GM11168 (cell line): Measurements from ENCODE around the gene MMP28.

ENCODE experiments used
- in situ Hi-C: fragments of 300-500 bp; cut with MboI; formaldehyde crosslinking; loops from one replicate; pipeline ENCODE4 v1.12.0; 2022; ENCODE audit warnings: low sequenced_read_pairs; ENCODE audit not compliant: unreplicated experiment

MMP28 gene

DNA sequence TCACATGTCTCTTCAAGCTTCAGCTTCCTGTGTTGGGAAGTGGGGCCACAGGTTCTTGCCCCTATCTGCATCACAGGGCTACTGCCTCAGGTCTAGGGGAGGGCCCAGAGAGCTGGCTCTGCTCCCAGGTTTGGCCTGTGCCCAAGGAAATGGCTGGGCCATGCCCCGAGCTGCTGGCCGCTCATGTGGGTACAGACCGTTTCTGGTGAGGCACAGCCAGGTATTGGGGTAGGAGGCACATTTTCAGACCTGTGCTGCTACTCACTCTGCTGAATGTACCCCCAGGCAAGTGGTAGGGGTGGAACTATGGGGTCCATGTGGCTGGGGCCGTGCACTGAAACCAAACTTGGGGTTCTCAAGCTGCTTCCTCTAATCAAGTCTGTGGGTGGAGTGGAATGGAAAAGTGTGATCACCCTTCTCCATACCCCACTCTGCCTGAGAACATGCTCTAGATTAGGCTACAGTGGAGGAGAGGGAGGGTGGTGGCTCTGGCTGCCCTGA, 47.0 kb downstream of the MMP28 start:
- in situ Hi-C loops = loop anchor here (10.0 to 25.0 kb wide), 2 partner anchors 134 to 586 kb away; no protein-coding TSS in a partner anchor

DNA sequence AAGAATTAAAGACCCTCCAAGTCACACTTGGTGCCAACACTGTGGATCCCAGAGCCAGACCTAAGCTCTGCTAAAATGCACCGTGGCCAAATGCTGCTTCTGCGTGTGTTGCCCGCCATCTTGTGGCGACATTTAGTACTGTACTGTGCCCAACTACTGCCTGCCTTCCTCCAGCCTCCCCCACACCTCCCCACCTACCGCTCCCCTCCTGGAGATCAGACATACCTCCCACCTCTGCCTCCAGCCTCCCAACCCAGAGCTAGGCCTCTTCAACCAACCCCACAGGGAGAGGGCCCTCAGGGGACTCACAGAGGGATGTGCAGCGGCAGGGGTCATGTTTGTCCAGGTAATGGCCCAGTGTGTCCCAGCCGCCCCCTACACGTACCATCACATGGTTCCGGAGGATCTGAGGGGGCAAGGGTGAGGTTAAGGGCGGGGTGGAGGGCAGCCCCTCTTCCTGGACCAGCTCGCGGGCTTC, 47.9 kb downstream of the MMP28 start:
- in situ Hi-C loops = loop anchor here (10.0 to 25.0 kb wide), 2 partner anchors 133 to 585 kb away; no protein-coding TSS in a partner anchor

DNA sequence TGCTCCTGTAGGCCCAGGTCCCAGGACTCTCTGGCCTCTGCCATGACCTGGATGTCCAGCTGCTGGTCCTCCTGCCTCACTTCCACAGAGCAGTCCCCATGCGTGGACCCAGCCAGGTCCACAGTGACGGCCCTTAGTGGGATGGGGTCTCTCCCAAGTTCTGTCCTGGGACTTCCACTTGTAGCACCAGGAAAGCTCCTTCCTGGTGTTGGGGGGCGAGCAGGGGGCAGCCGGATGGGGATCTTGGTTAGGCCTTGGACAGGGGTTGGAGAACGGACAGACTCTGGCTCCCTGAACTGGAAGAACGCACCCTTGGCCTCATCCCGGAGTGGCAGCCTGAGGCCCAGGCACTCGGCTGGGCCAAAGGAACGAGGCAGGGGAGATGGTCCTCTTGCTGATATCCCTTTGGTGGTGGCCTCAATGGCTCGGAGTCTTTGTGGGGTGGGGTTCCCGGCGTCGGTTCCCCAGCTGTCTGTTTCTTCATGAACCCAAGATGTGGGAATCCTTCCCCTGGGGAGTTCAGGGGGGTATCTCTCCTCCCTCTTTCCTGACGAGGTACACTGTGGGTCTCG, 49.6 kb downstream of the MMP28 start:
- in situ Hi-C loops = loop anchor here (10.0 to 25.0 kb wide), 2 partner anchors 131 to 584 kb away; no protein-coding TSS in a partner anchor

DNA sequence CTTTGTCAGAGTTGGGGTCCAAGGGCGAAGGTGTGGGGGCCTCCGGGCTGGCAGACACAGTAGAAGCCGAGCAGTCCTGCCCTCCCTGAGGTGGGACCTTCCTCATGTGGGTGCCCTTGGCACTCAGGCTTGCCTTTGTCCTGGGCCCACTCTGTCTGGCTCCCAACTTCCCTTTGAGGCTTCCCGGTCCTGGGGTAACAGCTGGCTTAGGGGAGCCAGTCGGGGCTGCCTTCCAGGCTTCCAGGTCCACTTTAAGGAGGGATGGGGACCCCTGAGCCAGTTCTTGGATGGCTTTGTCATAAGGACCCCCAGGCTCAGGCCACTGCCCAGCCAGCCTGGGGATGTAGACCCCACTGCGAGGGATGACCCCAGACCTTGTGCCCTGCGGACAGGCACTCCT, 50.2 kb downstream of the MMP28 start:
- in situ Hi-C loops = loop anchor here (10.0 to 25.0 kb wide), 2 partner anchors 130 to 583 kb away; no protein-coding TSS in a partner anchor

DNA sequence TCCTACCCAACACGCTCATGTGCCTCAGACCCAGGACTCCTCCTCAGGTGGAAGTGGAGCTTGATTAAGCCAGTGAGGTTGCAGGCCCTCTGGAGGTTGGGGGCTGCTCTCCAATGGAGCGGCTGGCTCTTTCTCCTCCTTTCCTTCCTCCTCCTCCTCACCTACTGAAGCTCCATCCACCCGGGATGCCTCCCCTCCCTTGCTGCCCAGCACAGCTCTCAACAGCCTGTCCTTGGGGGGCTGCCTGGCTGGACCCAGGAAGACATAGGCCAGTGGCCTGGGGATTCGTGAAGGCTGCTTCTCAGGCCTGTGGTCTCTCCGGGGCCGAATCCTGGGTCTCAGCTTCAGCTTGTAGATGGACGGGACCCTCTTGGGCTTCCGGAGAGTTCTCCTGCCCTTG, 50.6 kb downstream of the MMP28 start:
- in situ Hi-C loops = loop anchor here (10.0 to 25.0 kb wide), 2 partner anchors 130 to 583 kb away; no protein-coding TSS in a partner anchor

DNA sequence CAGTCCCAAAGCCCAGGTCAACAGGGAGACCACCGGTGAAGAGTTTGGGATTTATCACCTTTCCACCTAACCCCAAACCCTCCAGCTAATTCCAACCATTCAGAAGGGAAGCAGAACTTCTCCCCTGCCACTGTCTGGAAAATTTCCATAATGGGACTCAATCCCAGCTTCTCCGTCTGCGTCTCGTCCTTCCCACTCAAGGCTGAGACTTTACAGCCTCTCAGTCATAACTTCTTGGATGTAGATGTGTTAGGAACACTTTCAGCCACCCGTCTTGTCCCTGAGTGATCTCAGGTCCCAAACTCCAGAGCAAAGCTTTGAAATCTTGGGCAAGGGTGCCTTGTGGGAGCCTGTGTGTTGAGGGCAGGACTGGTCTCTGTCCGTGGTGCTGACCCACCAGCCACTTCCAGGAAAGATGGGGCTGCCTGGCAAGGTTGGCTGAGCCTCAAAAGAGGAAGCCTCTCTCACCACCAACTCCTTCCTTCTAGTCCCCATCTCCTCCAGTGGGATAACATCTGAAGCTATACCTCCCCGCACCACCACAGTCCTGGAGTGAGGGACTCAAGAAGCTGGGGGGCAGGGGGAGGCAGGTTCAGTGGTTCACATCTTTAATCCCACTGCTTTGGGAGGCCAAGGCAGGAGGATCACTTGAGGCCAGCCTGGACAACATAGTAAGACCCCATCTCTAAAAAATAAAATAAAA, 51.7 kb downstream of the MMP28 start:
- in situ Hi-C loops = loop anchor here (10.0 to 25.0 kb wide), 2 partner anchors 129 to 581 kb away; no protein-coding TSS in a partner anchor

DNA sequence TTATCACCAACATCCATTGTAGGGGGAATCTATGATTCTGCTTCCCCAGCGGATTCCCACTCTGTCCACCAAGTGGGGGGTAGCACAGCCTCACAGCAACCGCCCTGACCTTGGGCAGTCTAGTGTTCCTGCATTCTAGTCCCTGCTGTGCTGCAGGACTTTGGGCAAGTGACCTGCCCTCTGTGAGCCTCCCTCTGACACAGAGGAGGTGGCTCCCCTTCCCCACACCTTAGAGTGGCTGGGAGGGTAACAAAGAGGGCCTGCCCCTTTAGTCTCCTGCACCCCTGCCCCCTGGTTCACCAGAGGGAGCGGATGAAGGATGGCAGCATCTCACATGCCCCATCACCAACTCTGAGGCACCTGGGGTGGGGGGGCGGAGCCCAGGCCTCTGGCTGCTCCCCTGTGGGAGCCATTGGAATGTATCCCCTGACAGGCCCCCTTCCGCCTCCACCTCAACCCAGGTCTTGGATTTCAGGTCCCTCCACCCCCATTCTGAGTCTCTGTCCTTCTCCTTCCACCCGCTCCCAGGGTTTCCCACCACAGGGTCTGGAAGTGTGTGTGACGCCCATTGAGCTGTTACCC, 52.5 kb downstream of the MMP28 start:
- in situ Hi-C loops = loop anchor here (10.0 to 25.0 kb wide), 2 partner anchors 128 to 581 kb away; no protein-coding TSS in a partner anchor

DNA sequence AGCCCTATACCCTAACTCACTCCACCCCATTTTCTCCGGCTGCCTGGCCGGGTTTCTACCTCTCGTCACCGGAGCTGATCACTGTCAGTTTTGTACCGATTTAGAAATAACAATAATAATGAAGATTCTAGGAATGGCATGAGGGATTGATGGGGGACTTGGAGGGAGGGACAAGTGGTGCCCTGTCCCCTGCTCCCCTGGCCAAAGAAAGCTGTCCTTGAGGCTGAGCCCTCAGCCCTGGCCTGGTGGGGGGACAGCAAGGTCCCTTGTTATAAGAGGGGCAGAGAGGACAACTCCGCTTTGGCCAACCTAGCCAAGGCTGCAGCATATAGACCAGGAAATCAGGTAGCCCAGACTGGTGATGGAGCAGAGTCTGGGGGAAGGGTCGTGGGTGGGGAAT, 52.9 kb downstream of the MMP28 start:
- in situ Hi-C loops = loop anchor here (10.0 to 25.0 kb wide), 2 partner anchors 128 to 580 kb away; no protein-coding TSS in a partner anchor

DNA sequence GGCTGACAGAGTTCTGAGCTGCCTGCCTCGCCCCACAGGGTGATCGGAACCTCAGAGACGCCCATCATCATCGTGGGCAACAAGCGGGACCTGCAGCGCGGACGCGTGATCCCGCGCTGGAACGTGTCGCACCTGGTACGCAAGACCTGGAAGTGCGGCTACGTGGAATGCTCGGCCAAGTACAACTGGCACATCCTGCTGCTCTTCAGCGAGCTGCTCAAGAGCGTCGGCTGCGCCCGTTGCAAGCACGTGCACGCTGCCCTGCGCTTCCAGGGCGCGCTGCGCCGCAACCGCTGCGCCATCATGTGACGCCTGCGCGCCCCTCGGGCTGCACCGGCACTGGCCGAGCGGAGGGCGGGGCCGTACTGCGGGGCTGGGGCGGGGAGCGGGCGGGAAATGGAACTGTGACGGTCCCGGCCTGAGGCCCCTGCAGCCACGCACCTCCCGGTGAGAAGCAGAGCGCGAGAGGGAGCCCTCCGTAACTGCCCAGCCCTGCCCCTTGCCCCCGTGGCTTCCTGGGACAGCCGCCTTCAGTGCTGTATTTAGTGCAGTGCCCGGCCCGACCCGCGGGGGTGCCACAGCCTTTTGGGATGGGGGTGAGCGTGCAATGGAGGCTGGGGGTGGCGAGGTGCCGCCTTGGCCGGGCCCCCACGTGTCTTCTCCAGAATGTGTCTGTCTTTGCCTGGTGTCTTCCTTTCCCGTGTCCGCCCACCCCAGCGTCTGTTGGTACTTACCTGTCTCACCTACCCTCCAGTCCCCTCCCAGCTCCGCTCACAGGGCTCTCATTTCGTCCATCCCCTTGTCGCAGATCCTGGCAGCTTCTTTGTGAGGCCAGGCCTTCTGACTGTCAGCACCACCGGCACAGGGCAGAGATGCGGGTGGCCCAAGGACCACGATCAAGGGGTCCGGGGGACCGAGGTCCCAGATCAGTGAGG, 54.2 kb downstream of the MMP28 start:
- in situ Hi-C loops = loop anchor here (10.0 to 25.0 kb wide), 2 partner anchors 126 to 579 kb away; no protein-coding TSS in a partner anchor

DNA sequence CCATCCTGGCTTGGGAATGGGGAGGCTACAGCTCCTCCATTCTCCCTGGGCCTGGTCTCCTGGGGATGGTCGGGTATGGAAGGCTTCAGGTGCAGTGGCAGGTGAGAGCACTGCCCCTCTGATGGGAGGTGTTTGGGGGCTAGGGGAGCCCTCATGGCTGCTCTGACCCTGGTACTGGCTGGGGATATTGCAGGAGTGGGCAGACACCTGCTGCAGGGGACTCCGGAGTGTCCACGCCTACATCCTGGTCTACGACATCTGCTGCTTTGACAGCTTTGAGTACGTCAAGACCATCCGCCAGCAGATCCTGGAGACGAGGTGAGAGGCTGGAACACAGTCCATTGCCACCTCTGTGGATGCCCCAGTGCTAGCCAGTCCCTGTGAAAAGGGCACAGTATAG, 55.2 kb downstream of the MMP28 start:
- in situ Hi-C loops = loop anchor here (10.0 to 25.0 kb wide), 2 partner anchors 125 to 578 kb away; no protein-coding TSS in a partner anchor

DNA sequence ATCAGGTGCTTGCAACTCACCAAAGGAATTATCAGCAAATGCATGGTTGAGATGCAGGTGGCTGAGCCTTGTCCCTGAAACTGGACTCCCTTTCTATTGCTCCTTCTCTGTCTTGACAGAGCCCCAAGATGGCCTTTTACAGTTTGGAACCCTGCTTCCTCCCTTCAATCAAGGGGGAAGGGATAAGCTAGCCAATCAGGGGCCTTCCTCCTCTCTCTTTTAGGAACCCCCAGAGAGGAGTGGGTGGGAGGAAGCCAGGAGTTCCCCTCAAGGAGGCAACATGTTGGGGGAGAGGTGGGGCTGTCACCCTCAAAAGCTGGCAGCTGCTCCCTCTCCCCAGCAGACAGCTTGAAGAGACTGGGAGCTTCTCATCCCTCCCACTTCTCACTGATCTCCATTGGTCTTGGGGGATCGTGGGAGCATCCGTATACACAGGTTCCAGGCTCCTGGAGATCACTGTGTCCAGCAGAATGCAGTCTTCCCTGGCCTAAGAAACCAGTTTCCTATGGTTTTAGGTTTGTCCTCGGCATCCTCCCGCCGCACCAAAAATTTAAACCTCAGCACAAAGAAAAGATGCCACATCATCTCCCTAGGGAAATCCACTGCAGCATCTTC, 56.8 kb downstream of the MMP28 start:
- in situ Hi-C loops = loop anchor here (25.0 kb wide), 1 partner anchor 576 kb away; no protein-coding TSS in a partner anchor

DNA sequence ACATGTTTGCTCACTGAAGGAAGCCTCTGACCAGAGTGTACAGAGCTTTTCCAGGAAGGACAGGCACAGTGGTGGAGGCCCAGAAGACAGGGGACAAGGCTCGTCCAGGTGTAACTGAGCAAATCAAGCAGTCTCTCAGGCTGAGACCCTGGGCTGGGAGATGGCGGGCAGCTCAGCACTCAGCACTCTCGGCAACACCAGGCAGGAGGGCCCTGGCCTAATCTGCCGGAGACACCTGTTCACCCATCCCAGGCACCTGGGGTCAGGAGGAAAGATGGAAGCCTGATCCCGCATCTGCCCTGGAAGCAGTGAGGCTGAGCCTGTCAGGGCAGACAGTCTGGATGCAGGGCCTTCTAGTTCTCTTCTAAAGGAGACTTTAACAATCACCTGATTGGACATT, 59.2 kb downstream of the MMP28 start:
- in situ Hi-C loops = loop anchor here (25.0 kb wide), 1 partner anchor 574 kb away; no protein-coding TSS in a partner anchor

DNA sequence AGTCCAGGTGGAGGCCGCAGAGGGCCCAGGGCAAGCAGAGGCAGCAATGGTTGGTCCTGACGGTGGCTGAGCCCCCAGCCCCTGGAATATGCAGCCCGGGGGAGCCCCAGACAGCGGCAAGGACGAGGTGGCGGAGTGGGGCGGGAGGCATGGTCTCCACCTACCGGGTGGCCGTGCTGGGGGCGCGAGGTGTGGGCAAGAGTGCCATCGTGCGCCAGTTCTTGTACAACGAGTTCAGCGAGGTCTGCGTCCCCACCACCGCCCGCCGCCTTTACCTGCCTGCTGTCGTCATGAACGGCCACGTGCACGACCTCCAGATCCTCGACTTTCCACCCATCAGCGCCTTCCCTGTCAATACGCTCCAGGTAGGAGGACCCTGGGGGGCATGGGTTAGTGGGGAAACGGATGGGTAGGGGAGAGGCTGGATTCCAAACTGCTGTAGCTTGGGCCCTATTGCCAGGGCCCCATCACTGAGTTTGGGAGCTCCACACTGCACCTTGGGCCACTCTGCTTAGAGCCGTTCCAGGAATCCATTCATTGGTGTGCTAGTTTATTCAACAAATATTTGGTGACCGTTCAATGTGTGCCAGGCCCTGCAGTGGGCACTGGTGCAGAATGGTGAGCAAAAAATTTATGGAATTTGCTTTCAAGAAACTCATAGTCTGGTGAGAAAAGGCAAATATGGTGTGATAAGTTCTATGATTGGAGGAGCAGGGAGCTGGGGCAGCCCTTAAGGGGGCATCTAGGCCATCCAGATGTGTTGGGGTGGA, 60.2 kb downstream of the MMP28 start:
- in situ Hi-C loops = loop anchor here (25.0 kb wide), 1 partner anchor 573 kb away; no protein-coding TSS in a partner anchor

DNA sequence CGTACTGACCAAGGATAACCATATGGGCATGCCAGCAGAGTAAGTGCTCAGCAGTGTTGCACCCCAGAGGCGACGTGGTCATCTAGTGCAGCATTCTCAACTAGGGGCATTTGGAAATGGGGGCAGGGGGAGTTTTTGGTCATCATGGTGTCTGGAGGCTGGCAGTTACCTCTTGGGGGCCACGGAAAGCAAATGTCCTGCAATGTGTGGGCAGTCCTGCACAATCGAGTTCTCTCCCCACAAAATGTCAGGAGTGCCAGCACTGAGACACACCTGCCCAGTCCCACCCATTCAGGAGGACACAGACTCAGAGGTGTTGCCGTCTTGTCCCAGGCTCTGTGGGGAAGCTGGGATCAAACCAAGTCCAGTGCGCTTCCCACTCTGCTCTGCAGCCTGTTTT, 61.0 kb downstream of the MMP28 start:
- in situ Hi-C loops = loop anchor here (25.0 kb wide), 1 partner anchor 572 kb away; no protein-coding TSS in a partner anchor

DNA sequence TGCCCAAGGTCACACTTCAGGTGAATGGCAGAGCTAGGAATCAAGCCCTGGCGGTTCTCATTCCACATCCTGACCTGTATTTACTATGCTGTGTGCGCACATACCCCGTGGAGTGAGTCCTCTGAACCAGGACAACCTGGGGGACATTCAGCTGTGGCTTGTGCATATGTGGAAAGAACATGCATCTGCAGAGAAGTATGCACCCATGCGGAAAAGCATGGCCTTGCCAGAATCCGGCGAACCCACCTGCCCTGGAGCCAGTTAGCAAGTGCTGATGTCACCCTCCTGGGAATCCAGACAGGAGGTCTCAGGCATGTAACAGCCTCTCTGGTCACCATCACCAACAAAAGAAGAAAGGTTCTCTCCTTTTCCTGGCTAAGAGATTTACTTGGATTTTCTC, 62.1 kb downstream of the MMP28 start:
- in situ Hi-C loops = loop anchor here (25.0 kb wide), 1 partner anchor 571 kb away; no protein-coding TSS in a partner anchor

DNA sequence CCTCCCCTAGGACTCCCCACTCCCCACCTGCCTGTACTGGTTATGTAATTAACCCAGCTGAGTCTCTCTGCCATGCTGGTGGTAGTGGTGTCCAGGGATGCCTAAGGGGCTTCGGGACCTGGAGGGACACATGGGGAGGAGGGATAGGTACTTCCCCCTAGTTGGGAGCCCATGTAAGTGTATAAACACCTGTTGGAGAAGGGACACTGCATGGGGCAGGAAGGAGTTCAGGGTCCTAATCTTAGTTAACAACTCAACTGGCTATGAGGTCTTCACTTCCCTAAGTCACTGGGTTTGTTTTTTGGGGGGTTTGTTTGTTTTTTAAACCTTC, 62.7 kb downstream of the MMP28 start:
- in situ Hi-C loops = loop anchor here (25.0 kb wide), 1 partner anchor 570 kb away; no protein-coding TSS in a partner anchor

DNA sequence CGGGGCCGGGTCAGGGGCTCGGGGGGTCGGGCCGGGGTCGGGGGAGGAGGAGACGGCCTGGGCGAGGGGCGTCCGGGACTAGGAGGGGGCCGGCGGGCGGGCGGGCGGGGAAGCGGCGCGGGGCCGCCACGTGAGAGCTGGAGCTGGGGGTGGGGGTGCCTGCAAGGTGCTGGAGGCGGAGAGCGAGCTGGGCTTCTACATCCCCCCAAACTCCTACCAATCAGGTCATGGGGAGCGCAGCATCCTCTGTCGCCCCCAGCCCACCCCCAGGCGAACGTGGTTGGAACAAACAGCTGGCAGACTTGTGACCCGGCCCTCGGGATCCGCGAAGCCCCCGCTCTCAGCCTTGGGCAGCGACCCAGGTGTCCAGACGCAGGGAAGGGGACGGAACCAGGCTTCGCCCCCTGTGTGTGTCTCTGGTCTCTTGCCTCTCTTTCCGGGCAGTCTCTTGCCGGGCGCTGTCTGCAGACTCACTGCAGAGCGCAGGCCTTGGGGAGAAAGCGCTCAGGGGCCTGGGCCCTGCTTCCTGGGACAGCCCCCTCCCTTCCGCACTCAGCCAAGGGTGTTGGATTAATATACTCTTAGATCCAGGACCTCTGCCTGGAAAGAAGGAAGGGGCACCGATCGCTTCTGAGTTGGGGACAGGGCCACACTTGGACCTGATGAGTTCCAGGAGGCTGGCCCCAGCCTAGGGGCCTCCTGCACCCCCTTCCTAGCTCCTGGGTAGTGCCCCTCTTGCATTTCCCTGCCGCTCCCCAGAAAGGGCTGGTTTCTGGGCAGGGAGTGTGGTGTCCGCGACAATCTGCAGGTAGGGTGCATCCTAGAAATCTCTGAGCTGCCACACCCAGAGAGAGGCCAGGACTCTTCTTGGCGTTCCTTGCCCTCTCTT, 63.3 kb downstream of the MMP28 start:
- in situ Hi-C loops = loop anchor here (25.0 kb wide), 1 partner anchor 570 kb away; no protein-coding TSS in a partner anchor
